Neutrophil (primary cell): ENCODE measurements around the gene ACTR3C.

Experiments
- H3K27ac ChIP-seq: fragments of 200-600 bp; sonication (generic); 2 replicates; pipeline ENCODE4 v1.5.1; 2016; ENCODE audit warnings: mild to moderate bottlenecking, moderate library complexity
- H3K27me3 ChIP-seq: fragments of 200-600 bp; sonication (generic); 2 replicates; pipeline ENCODE4 v1.6.0; 2016; ENCODE audit warnings: mild to moderate bottlenecking
- H3K36me3 ChIP-seq: fragments of 200-600 bp; sonication (generic); 2 replicates; pipeline ENCODE4 v1.5.1; 2017
- H3K4me1 ChIP-seq, 2 experiments: fragments of 200-600 bp in 1 of 2; sonication (generic) in 1 of 2; 1 replicate in 1 of 2; 2 replicates in 1 of 2; pipeline versions ENCODE4 v1.5.1 to v1.6.1; 2013 to 2016; ENCODE audit warnings: low read depth in 1 of 2, low read length in 1 of 2, mild to moderate bottlenecking in 1 of 2, moderate library complexity in 1 of 2; ENCODE audit not compliant: control insufficient read depth in 1 of 2, insufficient read depth in 1 of 2
- H3K4me3 ChIP-seq, 2 experiments: fragments of 200-600 bp in 1 of 2; sonication (generic) in 1 of 2; 1 replicate in 1 of 2; 2 replicates in 1 of 2; pipeline ENCODE4 v1.5.1; 2013 to 2016; ENCODE audit warnings: low read depth in 1 of 2, low read length in 1 of 2, mild to moderate bottlenecking in 1 of 2, moderate library complexity in 1 of 2
- H3K9me3 ChIP-seq: fragments of 200-600 bp; sonication (generic); 2 replicates; pipeline ENCODE4 v1.5.1; 2016
- TF ChIP-seq, protein P1 (sequence below): fragments of 200-600 bp; sonication (generic); IDR thresholded peaks from 2 replicates; pipeline ENCODE4 v1.5.1; 2016; ENCODE audit warnings: antibody characterized with exemption

ACTR3C gene

DNA sequence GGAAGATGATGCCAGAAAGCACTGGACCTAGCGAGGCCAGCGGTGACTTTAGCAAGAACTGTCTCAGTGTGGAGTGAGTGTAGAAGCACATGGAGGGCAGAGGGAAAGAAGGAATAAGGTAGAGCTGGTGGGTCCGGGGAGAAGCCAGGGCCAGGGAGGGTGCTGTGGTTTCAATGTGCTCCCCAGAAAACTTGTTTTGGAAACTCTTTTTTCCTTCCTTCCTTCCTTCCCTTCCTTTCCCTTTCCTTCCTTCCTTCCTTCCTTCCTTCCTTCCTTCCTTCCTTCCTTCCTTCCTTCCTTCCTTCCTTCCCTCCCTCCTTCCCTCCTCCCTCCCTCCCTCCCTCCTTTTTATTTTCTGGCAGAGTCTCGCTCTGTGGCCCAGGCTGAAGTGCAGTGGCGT is 23.6 kb upstream of the ACTR3C start:
- H3K36me3 ChIP-seq, result no peaks in the 10 kb centered on the region
- H3K9me3 ChIP-seq, result peaks cover 8% of the 10 kb centered on the region
- no peak overlapping the region for H3K4me3 ChIP-seq
- H3K27me3 ChIP-seq, result peaks cover 48% of the 10 kb centered on the region
- TF ChIP-seq, protein P1, sequence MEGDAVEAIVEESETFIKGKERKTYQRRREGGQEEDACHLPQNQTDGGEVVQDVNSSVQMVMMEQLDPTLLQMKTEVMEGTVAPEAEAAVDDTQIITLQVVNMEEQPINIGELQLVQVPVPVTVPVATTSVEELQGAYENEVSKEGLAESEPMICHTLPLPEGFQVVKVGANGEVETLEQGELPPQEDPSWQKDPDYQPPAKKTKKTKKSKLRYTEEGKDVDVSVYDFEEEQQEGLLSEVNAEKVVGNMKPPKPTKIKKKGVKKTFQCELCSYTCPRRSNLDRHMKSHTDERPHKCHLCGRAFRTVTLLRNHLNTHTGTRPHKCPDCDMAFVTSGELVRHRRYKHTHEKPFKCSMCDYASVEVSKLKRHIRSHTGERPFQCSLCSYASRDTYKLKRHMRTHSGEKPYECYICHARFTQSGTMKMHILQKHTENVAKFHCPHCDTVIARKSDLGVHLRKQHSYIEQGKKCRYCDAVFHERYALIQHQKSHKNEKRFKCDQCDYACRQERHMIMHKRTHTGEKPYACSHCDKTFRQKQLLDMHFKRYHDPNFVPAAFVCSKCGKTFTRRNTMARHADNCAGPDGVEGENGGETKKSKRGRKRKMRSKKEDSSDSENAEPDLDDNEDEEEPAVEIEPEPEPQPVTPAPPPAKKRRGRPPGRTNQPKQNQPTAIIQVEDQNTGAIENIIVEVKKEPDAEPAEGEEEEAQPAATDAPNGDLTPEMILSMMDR, result no peak
- no peaks in the 10 kb centered on the region for H3K4me1 ChIP-seq
- H3K27ac ChIP-seq, result no peak overlapping the region

DNA sequence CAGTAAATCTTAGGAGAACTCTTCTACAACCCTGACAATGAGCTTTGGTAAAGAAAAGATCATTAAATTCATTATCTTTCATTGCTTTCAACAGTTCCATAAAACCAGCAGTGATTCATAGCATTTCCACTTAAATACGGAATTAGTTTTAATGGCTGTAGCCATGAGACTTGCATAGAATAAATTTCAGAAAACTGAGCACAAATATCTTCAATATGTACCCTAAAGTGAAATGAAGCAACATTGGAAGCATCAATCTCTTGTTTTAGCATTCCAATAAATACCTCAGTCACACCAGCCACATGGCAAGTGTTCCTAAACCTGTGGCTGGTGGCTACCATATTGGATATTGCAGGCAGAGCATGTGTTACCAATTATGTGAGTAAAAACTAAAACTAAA is 21.7 kb upstream of the ACTR3C start:
- Histone ChIP-seq H3K4me1 (peaks cover 0 to 6% of the 10 kb centered on the region in 2 experiments), H3K36me3 (no peaks in the 10 kb centered on the region), H3K27ac (no peak overlapping the region), H3K4me3 (no peak overlapping the region), H3K9me3 (peaks cover 8% of the 10 kb centered on the region), H3K27me3 (peaks cover 67% of the 10 kb centered on the region)
- TF ChIP-seq, protein P1, result no peak

DNA sequence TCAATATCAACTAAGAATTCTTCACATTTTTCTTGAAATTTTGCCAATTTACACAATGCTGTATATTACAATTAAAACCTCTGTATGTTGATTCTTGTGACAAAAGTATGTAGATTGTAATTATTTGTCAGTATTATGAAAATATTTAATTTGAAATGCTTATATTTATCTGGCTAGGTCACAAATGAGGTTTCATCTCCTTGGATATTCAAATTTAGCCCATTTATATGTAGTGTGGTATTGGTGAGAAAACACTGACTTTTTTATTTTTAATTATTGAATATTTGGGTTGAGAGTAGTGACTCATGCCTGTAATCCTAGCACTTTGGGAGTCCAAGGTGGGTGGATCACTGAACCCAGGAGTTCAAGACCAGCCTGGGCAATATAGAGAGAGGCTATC is 21.0 kb upstream of the ACTR3C start:
- Histone ChIP-seq H3K27ac (no peak overlapping the region), H3K9me3 (peaks cover 8% of the 10 kb centered on the region), H3K4me1 (peaks cover 0 to 6% of the 10 kb centered on the region in 2 experiments), H3K27me3 (peaks cover 74% of the 10 kb centered on the region), H3K4me3 (no peak overlapping the region), H3K36me3 (peaks cover 4% of the 10 kb centered on the region)
- TF ChIP-seq, protein P1, result no peak

DNA sequence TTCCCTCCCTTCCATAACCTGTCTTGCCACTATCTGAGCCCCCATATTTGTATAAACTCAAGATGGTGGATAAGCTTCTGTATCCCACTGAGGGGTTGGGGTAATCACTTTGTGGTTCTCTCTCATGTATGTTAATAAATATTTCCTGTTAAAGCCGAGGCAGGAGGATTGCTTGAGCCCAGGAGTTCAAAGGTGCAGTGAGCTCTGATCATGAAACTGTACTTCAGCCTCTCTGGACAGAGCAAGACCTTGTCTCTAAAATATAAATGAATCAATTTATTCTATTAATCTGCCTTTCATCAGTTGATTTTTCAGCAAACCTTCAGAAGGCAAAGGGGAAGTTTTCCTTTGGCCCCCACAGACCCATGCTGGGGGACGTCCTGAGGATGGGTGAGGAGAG is 19.9 kb upstream of the ACTR3C start:
- H3K4me3 ChIP-seq, result no peak overlapping the region
- H3K27me3 ChIP-seq, result peaks cover 82% of the 10 kb centered on the region
- peaks cover 8% of the 10 kb centered on the region for H3K9me3 ChIP-seq

GRCh38 chr7:150342121-150342408 is 18.7 kb upstream of the ACTR3C start:
- H3K9me3 ChIP-seq, result peaks cover 8% of the 10 kb centered on the region

More for the DNA sequence above, 19.9 kb upstream of the ACTR3C start:
- TF ChIP-seq, protein P1, result no peak
- Histone ChIP-seq H3K36me3 (peaks cover 14% of the 10 kb centered on the region), H3K4me1 (peaks cover 0 to 6% of the 10 kb centered on the region in 2 experiments), H3K27ac (no peak overlapping the region)

More at GRCh38 chr7:150342121-150342408, 18.7 kb upstream of the ACTR3C start:
- TF ChIP-seq, protein P1, result no peak
- no peak overlapping the region for H3K27ac ChIP-seq
- H3K4me3 ChIP-seq, result no peak overlapping the region
- H3K4me1 ChIP-seq, result peaks cover 0 to 6% of the 10 kb centered on the region in 2 experiments
- H3K36me3 ChIP-seq, result peaks cover 26% of the 10 kb centered on the region
- peaks cover 82% of the 10 kb centered on the region for H3K27me3 ChIP-seq
